Mesodermal cell (in vitro differentiated cells): ENCODE results near the gene GTPBP1.

Source experiments
- H3K27ac ChIP-seq: 2 replicates; pipeline ENCODE4 v1.7.0; 2013; ENCODE audit warnings: mild to moderate bottlenecking, low read depth, low read length, moderate library complexity; ENCODE audit not compliant: severe bottlenecking
- H3K36me3 ChIP-seq: 2 replicates; pipeline ENCODE4 v1.7.1; 2013; ENCODE audit warnings: mild to moderate bottlenecking, low read length, moderate library complexity; ENCODE audit not compliant: control insufficient read depth, insufficient read depth
- H3K4me1 ChIP-seq: one replicate; pipeline ENCODE4 v1.7.1; 2013; ENCODE audit warnings: mild to moderate bottlenecking, low read length; ENCODE audit not compliant: insufficient read depth, control insufficient read depth, poor library complexity, severe bottlenecking
- H3K4me3 ChIP-seq: 2 replicates; pipeline ENCODE4 v1.7.0; 2013; ENCODE audit warnings: low read length, control low read depth, mild to moderate bottlenecking; ENCODE audit not compliant: insufficient read depth, poor library complexity, severe bottlenecking; ENCODE audit errors: extremely low read depth
- H3K9me3 ChIP-seq: 2 replicates; pipeline ENCODE4 v1.7.1; 2013; ENCODE audit warnings: mild to moderate bottlenecking, low read length, moderate library complexity; ENCODE audit not compliant: control insufficient read depth
- WGBS, 2 experiments: methylation state at CpG; one replicate each; pipeline ENCODE4 v1.1.5; 2013; ENCODE audit warnings: missing lambda C conversion rate in 2 of 2; ENCODE audit not compliant: insufficient coverage in 2 of 2; 5-methylcytosine and 5-hydroxymethylcytosine counted together

The GTPBP1 gene

DNA sequence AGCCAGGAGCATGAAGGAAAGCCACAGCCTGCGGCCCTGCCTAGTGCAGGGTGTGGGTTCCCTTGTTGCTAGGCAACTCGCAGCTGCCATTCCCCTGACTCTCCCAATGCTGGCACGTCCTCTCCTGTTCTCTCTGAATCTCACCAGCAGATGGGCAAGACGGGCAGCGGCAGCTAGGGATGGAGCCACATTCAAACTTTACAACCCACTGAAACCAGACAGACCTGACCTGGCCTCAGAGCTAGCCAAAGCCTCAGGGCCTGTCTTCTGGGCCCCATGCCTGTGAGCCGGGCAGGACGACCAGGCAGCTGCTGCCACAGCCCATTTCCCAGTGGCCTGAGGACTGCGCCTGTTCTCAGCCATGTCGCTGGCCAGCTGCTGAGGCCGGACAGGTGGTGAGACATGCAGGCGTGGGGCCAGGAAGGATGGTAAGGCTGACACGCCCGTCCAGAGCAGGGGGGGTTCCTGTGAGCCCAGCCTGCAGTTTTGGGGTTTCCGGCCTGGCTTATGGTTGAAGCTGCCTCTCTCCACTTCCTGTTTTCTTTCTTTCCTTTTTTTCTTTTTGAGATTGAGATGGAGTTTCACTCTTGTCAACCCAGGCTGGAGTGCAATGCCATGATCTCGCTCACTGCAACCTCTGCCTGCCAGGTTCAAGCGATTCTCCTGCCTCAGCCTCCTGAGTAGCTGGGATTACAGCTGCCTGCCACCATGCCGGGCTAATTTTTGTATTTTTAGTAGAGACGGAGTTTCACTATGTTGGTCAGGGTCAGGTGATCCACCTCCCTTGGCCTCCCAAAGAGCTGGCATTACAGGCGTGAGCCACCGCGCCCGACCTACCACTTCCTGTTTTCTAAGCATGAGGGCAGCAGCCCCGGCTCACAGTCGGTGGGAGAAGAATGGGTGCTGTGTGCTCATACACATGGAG is 45.9 kb downstream of the GTPBP1 start:
- H3K27ac ChIP-seq = no peak overlapping the region
- no peaks in the 10 kb centered on the region for H3K9me3 ChIP-seq
- peaks cover 9% of the 10 kb centered on the region for H3K4me1 ChIP-seq
- 85 to 92% methylated on average over 21 to 23 of the region's 24 CpGs for WGBS, 2 experiments
- no peak overlapping the region for H3K4me3 ChIP-seq
- peaks cover 65% of the 10 kb centered on the region for H3K36me3 ChIP-seq

DNA sequence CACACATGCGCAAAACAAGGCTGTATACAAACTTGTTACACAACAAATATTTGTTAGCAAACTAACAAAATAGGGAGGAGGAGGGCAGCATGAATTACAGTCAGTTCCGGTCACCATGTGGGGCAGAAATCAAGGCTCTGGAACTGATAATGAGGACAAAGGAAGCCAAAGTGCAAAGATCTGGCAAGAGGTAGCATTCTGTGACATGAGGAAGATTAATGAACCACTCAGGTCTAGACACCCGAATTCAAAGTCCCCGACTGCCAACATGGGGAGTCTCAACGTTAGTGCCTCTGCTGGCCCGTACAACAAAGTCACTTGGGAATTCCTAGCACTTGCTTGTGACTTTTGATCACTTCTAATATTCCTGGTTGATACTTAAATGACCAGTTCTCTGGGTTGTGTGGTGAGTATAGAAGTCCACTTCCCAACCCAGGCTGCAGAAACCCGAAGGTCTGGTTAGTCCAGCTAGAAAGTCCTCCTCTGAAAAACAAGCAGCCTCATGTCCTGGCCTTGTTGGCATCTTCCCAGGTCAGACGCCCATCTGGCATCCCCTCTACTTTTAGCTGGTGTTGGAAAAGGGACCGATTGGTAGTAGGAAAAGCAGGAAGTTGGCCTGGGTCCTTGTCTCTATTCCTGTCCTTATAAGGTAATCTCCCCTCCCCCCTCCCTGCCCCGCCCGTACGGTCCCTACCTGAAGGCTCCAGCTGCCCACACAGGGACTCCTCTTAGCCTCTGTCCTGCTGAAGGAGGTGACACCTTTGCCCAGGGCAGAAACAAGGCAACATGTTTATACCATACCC is 48.4 kb downstream of the GTPBP1 start:
- Histone ChIP-seq H3K27ac (peak overlapping the region; percentile 26), H3K36me3 (peaks cover 42% of the 10 kb centered on the region), H3K9me3 (no peaks in the 10 kb centered on the region), H3K4me1 (peaks cover 26% of the 10 kb centered on the region), H3K4me3 (peak overlapping the region; percentile 63)
- 58 to 72% methylated on average over 4 to 7 of the region's 12 CpGs for WGBS, 2 experiments

DNA sequence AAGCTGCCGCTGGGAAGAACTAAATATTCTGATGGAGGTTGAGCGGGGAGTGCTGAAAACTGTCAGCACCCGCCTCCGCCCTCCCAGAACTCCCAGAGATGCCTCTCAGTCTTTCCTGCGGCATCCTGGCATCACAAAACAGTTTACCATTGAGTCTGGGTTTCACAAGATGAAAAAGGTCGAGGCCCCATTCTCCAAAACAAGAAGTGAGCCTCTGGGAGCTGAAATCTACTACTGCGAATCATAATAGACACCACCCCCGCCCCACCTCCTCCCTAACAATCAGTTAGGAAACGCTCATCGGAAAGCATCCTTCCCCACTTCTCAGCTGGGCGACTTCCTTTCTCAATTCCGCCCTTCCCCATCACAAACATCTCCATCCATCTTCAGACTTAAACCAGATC is 49.0 kb downstream of the GTPBP1 start:
- peaks cover 36% of the 10 kb centered on the region for H3K36me3 ChIP-seq
- H3K27ac ChIP-seq = peak overlapping the region; percentile 84
- H3K9me3 ChIP-seq = no peaks in the 10 kb centered on the region
- H3K4me1 ChIP-seq = peaks cover 26% of the 10 kb centered on the region
- H3K4me3 ChIP-seq = peak overlapping the region; percentile 63
- 9 to 10% methylated on average over 10 of the region's 12 CpGs for WGBS, 2 experiments

DNA sequence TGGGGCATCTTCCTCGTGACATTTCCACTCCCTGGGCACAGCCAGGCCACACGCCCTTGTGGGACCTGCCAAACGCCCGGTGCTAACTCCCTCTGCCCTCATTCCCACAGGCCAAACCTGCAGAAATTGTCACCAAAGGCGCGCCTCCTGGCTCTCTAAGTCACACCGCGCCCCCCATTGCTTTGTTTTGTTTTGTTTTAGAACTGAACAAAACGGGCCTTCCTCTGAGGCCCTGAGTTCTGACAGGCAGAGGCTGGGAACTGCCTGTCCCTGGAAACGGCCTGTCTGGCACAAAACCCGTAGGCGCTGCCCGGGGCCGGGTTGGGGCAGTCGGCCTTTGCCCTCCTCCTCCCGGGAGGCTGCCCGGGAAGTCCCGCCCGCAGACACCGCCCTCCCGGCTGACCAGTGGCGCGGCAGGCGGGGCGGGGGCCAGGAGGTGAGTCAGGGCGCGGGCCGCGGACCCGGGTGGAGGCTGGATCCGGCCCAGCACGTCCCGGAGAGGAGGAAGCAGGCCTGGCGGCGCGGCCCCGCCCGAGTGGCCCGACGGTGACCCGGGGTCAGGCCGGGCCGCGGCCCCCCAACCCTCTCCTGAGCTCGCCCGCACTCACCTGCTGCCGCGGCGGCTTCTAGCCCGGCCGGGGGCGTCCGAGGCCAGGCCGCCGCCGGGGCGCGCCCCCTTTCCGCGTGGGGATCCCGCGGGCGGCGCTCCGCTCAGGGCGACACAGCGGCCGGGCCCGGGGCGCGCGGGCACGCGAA is 49.6 kb downstream of the GTPBP1 start:
- no peaks in the 10 kb centered on the region for H3K9me3 ChIP-seq
- H3K36me3 ChIP-seq = peaks cover 30% of the 10 kb centered on the region
- H3K27ac ChIP-seq = peak overlapping the region; percentile 84
- H3K4me3 ChIP-seq = peak overlapping the region; percentile 63
- H3K4me1 ChIP-seq = peaks cover 26% of the 10 kb centered on the region
- 0 to 1% methylated on average over 52 to 62 of the region's 74 CpGs for WGBS, 2 experiments

DNA sequence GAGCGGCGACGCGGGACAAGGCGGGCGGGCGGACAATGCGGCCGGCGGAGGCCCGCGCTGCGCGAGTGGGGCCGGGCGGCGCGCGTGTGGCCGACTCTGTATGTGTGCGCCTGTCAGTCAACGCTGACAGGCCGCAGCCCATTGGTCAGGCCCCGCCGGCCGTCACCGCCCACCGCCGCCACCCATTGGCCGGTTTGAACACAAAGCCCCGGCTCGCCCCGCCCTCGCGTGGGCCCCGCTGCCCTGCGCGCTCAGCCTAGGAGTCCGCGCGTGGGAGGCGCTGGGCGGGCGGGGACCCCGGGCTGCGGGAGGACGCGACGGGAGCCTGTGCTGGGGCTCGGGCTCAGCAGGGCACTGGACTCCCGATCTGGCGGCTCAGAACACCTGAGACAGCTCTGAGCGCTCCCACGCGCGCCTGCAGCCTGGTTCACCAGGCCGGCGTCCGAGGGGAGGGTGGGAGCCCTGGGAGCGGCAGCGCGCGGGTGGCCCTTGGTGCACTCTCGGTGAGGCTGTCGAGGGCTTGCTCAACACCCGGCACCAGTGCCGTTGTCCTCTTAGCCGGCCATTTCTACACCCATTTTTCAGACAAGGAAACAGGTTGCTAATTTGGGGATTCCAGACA is 50.3 kb downstream of the GTPBP1 start, which contains the start of gene SUN2:
TSS of gene SUN2 (minus strand) at position 88 of the 622 bp plus-strand sequence. CDS start 3,370 bp downstream, outside the sequence.
- 3% methylated on average over 43 to 61 of the region's 68 CpGs for WGBS, 2 experiments
- Histone ChIP-seq H3K4me1 (peaks cover 26% of the 10 kb centered on the region), H3K4me3 (peak within 1 kb of the TSS; percentile 63), H3K9me3 (no peaks in the 10 kb centered on the region), H3K27ac (peak within 1 kb of the TSS; percentile 84), H3K36me3 (peaks cover 24% of the 10 kb centered on the region)

DNA sequence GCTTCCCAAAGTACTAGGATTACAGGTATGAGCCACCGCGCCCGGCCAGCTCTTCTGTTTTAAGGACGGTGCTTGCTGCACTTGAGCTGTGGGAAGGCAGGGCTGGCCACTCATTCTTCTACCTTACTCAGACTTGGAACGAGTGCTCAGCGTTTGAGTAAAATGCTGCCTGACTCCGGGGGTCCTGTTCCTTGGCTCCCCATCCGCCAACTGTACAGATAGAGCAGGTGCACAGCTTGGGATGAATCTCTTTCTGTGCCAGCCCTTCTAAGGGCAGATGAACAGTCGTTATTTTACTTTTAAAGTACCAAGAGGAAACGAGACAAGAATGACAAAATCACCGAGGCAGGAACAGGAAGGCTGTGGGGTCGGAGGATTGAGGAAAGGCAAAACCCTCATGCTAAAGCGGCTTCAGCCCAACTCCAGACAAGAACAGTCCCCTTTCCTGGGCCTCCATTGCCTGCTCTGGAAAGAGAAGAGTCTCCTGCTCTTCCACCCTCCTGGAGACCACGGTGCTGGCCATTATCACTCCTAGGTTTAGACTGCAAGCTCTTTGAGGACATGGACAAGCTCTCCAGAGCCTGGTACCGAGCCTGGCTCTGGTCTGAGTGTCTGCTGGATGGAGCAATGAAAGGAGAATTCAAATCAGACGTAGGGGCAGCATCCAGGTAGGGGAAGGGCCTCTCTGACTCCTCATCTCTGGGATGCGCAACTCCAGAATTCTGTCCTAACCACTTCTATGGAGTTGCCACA is 51.1 kb downstream of the GTPBP1 start:
- H3K9me3 ChIP-seq = no peaks in the 10 kb centered on the region
- peak overlapping the region; percentile 63 for H3K4me3 ChIP-seq
- 81 to 88% methylated on average over 13 to 15 of the region's 17 CpGs for WGBS, 2 experiments
- H3K4me1 ChIP-seq = peaks cover 26% of the 10 kb centered on the region
- peaks cover 15% of the 10 kb centered on the region for H3K36me3 ChIP-seq
- H3K27ac ChIP-seq = no peak overlapping the region

DNA sequence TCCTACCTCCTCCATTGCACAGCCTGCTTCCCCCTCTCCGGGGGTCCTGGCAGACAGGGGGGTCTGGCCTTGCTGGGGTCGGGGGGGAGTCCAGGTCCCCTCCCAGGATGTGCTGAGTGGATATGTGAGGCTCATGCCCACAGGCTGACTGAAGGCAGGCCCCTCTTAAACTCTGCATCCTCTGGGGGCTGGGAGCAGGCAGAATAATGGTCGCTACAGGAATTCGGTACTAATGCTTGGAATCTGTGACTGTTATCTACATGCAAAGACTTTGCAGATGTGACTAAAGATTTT is 51.7 kb downstream of the GTPBP1 start:
- Histone ChIP-seq H3K4me1 (peaks cover 26% of the 10 kb centered on the region), H3K4me3 (no peak overlapping the region), H3K9me3 (no peaks in the 10 kb centered on the region), H3K36me3 (peaks cover 10% of the 10 kb centered on the region), H3K27ac (no peak overlapping the region)
- WGBS, 2 experiments = 86 to 93% methylated on average over 2 of the region's 4 CpGs

DNA sequence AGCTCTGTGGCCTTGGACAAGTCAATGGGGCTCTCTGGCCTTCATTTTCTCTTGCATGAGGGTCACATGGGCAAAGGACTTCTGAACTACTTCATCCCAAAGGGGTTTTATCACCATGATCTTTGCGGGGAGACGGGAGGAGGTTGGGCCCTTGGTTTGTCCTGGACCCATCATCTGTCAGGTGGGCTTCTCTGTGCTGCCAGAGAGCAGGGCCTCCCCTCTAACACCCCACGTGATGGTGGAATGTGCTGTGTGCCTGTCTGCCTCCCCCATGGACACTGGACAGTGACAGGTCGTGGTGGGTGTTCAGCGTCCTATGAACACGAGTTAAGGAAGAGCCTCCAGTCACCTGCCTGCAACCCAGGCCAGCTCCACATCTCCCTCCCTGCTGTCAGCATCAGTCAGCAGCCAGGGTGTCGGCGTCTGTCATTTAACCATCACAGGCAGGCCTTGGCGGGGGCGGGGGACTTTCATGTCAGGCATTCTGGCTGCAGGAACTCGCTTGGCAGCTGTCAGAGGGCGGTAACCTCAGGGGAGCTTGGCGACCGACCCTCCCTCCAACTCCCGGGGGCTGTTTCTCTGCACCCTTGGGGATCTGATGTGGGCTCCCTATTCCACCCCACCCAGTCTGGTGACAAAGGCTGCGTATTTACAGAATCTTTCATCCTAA is 52.7 kb downstream of the GTPBP1 start:
- Histone ChIP-seq H3K27ac (no peak overlapping the region), H3K36me3 (peaks cover 4% of the 10 kb centered on the region), H3K9me3 (no peaks in the 10 kb centered on the region), H3K4me1 (peaks cover 26% of the 10 kb centered on the region), H3K4me3 (no peak overlapping the region)
- WGBS, 2 experiments = 82% methylated on average over 13 of the region's 16 CpGs

DNA sequence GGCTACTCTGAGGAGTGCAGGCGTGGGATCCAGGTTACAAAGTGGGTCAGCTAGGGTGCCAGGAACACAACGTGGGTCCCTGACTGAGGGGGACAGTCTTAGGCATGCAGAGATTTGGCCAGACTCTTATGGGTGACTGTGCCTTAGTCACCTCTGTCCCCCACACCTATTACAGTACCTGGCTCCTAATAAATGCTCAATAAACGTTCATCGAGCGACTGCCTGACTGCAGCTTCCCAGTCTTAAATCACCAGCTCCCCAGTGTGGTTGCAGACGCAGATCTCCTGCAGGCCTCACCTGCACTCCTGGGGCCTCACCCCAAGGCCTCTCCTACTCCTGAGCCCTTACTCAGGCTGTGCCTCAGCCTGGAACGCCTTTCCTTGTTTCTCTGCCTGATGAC is 53.3 kb downstream of the GTPBP1 start:
- H3K4me3 ChIP-seq = no peak overlapping the region
- peaks cover 23% of the 10 kb centered on the region for H3K4me1 ChIP-seq
- WGBS, 2 experiments = 87 to 93% methylated on average over 4 to 7 of the region's 7 CpGs
- H3K27ac ChIP-seq = no peak overlapping the region
- no peaks in the 10 kb centered on the region for H3K9me3 ChIP-seq
- H3K36me3 ChIP-seq = no peaks in the 10 kb centered on the region
